ENCODE results near the gene CHAT. TPM values are rescaled to one million over a fixed set of nuclear protein-coding genes. Genes with fewer than 3 reads are reported as not detected.

The CHAT gene
- total RNA-seq = not detected

GRCh38 chr10:49613882-49614241 is at the start of gene CHAT:
CHAT (plus strand) TSS chr10:49614037; CDS start chr10:49614190, 153 bp downstream.
- ChIA-PET CTCF (no interaction called here), POLR2A (no interaction called here)
- H3K4me1 Mint-ChIP-seq (ENCODE audit: low read depth) = peaks cover 4% of the 10 kb centered on the region
- no peak within 1 kb of the TSS for H3K27ac Mint-ChIP-seq
- H3K36me3 Mint-ChIP-seq (ENCODE audit: low read depth) = peaks cover 14% of the 10 kb centered on the region
- H3K9me3 Mint-ChIP-seq (ENCODE audit: insufficient read depth) = peaks cover 6% of the 10 kb centered on the region
- no peak for DNase-seq
- H3K4me3 Mint-ChIP-seq = no peak within 1 kb of the TSS
- no peak for ATAC-seq
- peaks cover 59% of the 10 kb centered on the region for H3K27me3 Mint-ChIP-seq (ENCODE audit: low read depth)

GRCh38 chr10:49564461-49565009 is 49.3 kb upstream of the CHAT start:
- POLR2A ChIA-PET = interaction anchor here (0.7 kb wide), 1 partner anchor 25 kb away, joined by 3 read pairs; the partner anchor contains the start of gene ERCC6
- Mint-ChIP-seq H3K9me3 (ENCODE audit: insufficient read depth) (no peaks in the 10 kb centered on the region), H3K27me3 (ENCODE audit: low read depth) (peaks cover 12% of the 10 kb centered on the region), H3K4me1 (ENCODE audit: low read depth) (peaks cover 26% of the 10 kb centered on the region), H3K27ac (no peak overlapping the region), H3K36me3 (ENCODE audit: low read depth) (no peaks in the 10 kb centered on the region), H3K4me3 (no peak overlapping the region)
- ATAC-seq (no peak), DNase-seq (no peak)
- CTCF ChIA-PET = interaction anchor here (1.2 to 1.7 kb wide), 2 partner anchors 26 to 29 kb away, joined by 4 to 5 read pairs; partner anchors contain the start of gene ERCC6

- H3K27ac Mint-ChIP-seq = peak overlapping the region; percentile 72
- H3K36me3 Mint-ChIP-seq (ENCODE audit: low read depth) = peaks cover 2% of the 10 kb centered on the region
- peaks cover 11% of the 10 kb centered on the region for H3K27me3 Mint-ChIP-seq (ENCODE audit: low read depth)
- DNase-seq (no peak), ATAC-seq (peak; percentile 39)
- ChIA-PET CTCF (interaction anchor here (1.2 to 3.2 kb wide), 4 partner anchors 26 to 49 kb away, joined by 4 to 11 read pairs (median 5); partner anchors contain the start of gene ERCC6), POLR2A (interaction anchor here (0.7 to 2.5 kb wide), 2 partner anchors 9 to 29 kb away, joined by 3 to 22 read pairs; partner anchors contain the start of gene ERCC6)
- H3K9me3 Mint-ChIP-seq (ENCODE audit: insufficient read depth) = no peaks in the 10 kb centered on the region
- H3K4me3 Mint-ChIP-seq = no peak overlapping the region
- peaks cover 39% of the 10 kb centered on the region for H3K4me1 Mint-ChIP-seq (ENCODE audit: low read depth)
These were observed 46.0 kb upstream of the CHAT start for GRCh38 chr10:49567810-49568209.

- DNase-seq (peak; percentile 26), ATAC-seq (peak; percentile 33)
- peak overlapping the region; percentile 7 for H3K4me3 Mint-ChIP-seq
- H3K36me3 Mint-ChIP-seq (ENCODE audit: low read depth) = peaks cover 2% of the 10 kb centered on the region
- POLR2A ChIA-PET = interaction anchor here (0.7 to 2.5 kb wide), 3 partner anchors 9 to 29 kb away, joined by 3 to 22 read pairs (median 3); partner anchors contain the start of gene ERCC6
- H3K9me3 Mint-ChIP-seq (ENCODE audit: insufficient read depth) = no peaks in the 10 kb centered on the region
- peak overlapping the region; percentile 72 for H3K27ac Mint-ChIP-seq
- H3K4me1 Mint-ChIP-seq (ENCODE audit: low read depth) = peaks cover 38% of the 10 kb centered on the region
- peaks cover 11% of the 10 kb centered on the region for H3K27me3 Mint-ChIP-seq (ENCODE audit: low read depth)
- CTCF ChIA-PET = interaction anchor here (1.2 to 3.2 kb wide), 4 partner anchors 25 to 49 kb away, joined by 4 to 11 read pairs (median 5); partner anchors contain the start of gene ERCC6
These were observed 45.6 kb upstream of the CHAT start for GRCh38 chr10:49568235-49568634.

GRCh38 chr10:49569031-49569631 is 44.7 kb upstream of the CHAT start:
- peaks cover 2% of the 10 kb centered on the region for H3K36me3 Mint-ChIP-seq (ENCODE audit: low read depth)
- ChIA-PET POLR2A (interaction anchor here (1.2 to 2.5 kb wide), 2 partner anchors 11 to 30 kb away, joined by 3 to 22 read pairs; partner anchors contain the start of gene ERCC6), CTCF (interaction anchor here (1.4 to 3.2 kb wide), 2 partner anchors 24 to 30 kb away, joined by 6 to 11 read pairs; partner anchors contain the start of gene ERCC6)
- H3K27ac Mint-ChIP-seq = no peak overlapping the region
- H3K4me3 Mint-ChIP-seq = no peak overlapping the region
- peaks cover 38% of the 10 kb centered on the region for H3K4me1 Mint-ChIP-seq (ENCODE audit: low read depth)
- no peaks in the 10 kb centered on the region for H3K9me3 Mint-ChIP-seq (ENCODE audit: insufficient read depth)
- peaks cover 5% of the 10 kb centered on the region for H3K27me3 Mint-ChIP-seq (ENCODE audit: low read depth)
- no peak for ATAC-seq
- no peak for DNase-seq

GRCh38 chr10:49571388-49571787 is 42.4 kb upstream of the CHAT start:
- ATAC-seq = no peak

GRCh38 chr10:49572594-49573114 is 41.2 kb upstream of the CHAT start:
- POLR2A ChIA-PET = no interaction called here
- peaks cover 4% of the 10 kb centered on the region for H3K27me3 Mint-ChIP-seq (ENCODE audit: low read depth)

More at GRCh38 chr10:49571388-49571787, 42.4 kb upstream of the CHAT start:
- CTCF ChIA-PET = interaction anchor here (2.7 kb wide), 1 partner anchor 22 kb away, joined by 9 read pairs; no protein-coding TSS in a partner anchor
- POLR2A ChIA-PET = interaction anchor here (1.5 kb wide), 1 partner anchor 32 kb away, joined by 6 read pairs; the partner anchor contains the start of gene ERCC6
- H3K4me3 Mint-ChIP-seq = no peak overlapping the region
- no peaks in the 10 kb centered on the region for H3K9me3 Mint-ChIP-seq (ENCODE audit: insufficient read depth)
- peaks cover 4% of the 10 kb centered on the region for H3K27me3 Mint-ChIP-seq (ENCODE audit: low read depth)
- peaks cover 38% of the 10 kb centered on the region for H3K4me1 Mint-ChIP-seq (ENCODE audit: low read depth)
- peaks cover 2% of the 10 kb centered on the region for H3K36me3 Mint-ChIP-seq (ENCODE audit: low read depth)
- no peak for DNase-seq
- no peak overlapping the region for H3K27ac Mint-ChIP-seq

GRCh38 chr10:49575489-49576072 is 38.3 kb upstream of the CHAT start:
- Mint-ChIP-seq H3K27me3 (ENCODE audit: low read depth) (peaks cover 9% of the 10 kb centered on the region), H3K4me1 (ENCODE audit: low read depth) (peaks cover 16% of the 10 kb centered on the region), H3K4me3 (no peak overlapping the region), H3K9me3 (ENCODE audit: insufficient read depth) (no peaks in the 10 kb centered on the region), H3K27ac (no peak overlapping the region), H3K36me3 (ENCODE audit: low read depth) (no peaks in the 10 kb centered on the region)
- POLR2A ChIA-PET = no interaction called here
- CTCF ChIA-PET = interaction anchor here (3.6 kb wide), 1 partner anchor 18 kb away, joined by 11 read pairs; no protein-coding TSS in a partner anchor
- ATAC-seq (no peak), DNase-seq (no peak)

More at GRCh38 chr10:49572594-49573114, 41.2 kb upstream of the CHAT start:
- CTCF ChIA-PET = interaction anchor here (2.7 kb wide), 1 partner anchor 20 kb away, joined by 9 read pairs; no protein-coding TSS in a partner anchor
- DNase-seq (no peak), ATAC-seq (no peak)
- Mint-ChIP-seq H3K4me1 (ENCODE audit: low read depth) (peaks cover 38% of the 10 kb centered on the region), H3K27ac (no peak overlapping the region), H3K4me3 (no peak overlapping the region), H3K9me3 (ENCODE audit: insufficient read depth) (no peaks in the 10 kb centered on the region), H3K36me3 (ENCODE audit: low read depth) (peaks cover 2% of the 10 kb centered on the region)

- POLR2A ChIA-PET = interaction anchor here (1.1 kb wide), 1 partner anchor 10 kb away, joined by 3 read pairs; no protein-coding TSS in a partner anchor
- no peak overlapping the region for H3K27ac Mint-ChIP-seq
- CTCF ChIA-PET = interaction anchor here (1.0 to 2.1 kb wide), 2 partner anchors 16 to 17 kb away, joined by 3 to 8 read pairs; no protein-coding TSS in a partner anchor
- ATAC-seq (no peak), DNase-seq (no peak)
- H3K36me3 Mint-ChIP-seq (ENCODE audit: low read depth) = no peaks in the 10 kb centered on the region
- peaks cover 9% of the 10 kb centered on the region for H3K4me1 Mint-ChIP-seq (ENCODE audit: low read depth)
- H3K4me3 Mint-ChIP-seq = no peak overlapping the region
- no peaks in the 10 kb centered on the region for H3K9me3 Mint-ChIP-seq (ENCODE audit: insufficient read depth)
- peaks cover 7% of the 10 kb centered on the region for H3K27me3 Mint-ChIP-seq (ENCODE audit: low read depth)
These were observed 36.5 kb upstream of the CHAT start for GRCh38 chr10:49577182-49577925.

- CTCF ChIA-PET = interaction anchor here (2.1 kb wide), 1 partner anchor 15 kb away, joined by 8 read pairs; no protein-coding TSS in a partner anchor
- Mint-ChIP-seq H3K27me3 (ENCODE audit: low read depth) (peaks cover 11% of the 10 kb centered on the region), H3K4me1 (ENCODE audit: low read depth) (peaks cover 6% of the 10 kb centered on the region), H3K36me3 (ENCODE audit: low read depth) (no peaks in the 10 kb centered on the region), H3K4me3 (no peak overlapping the region), H3K9me3 (ENCODE audit: insufficient read depth) (no peaks in the 10 kb centered on the region), H3K27ac (no peak overlapping the region)
- ATAC-seq = no peak
- no peak for DNase-seq
- POLR2A ChIA-PET = no interaction called here
These were observed 35.4 kb upstream of the CHAT start for GRCh38 chr10:49578392-49578791.

- peaks cover 6% of the 10 kb centered on the region for H3K4me1 Mint-ChIP-seq (ENCODE audit: low read depth)
- H3K4me3 Mint-ChIP-seq = no peak overlapping the region
- DNase-seq = no peak
- H3K9me3 Mint-ChIP-seq (ENCODE audit: insufficient read depth) = no peaks in the 10 kb centered on the region
- ChIA-PET POLR2A (interaction anchor here (1.4 kb wide), 1 partner anchor 11 kb away, joined by 3 read pairs; no protein-coding TSS in a partner anchor), CTCF (interaction anchor here (1.2 kb wide), 1 partner anchor 13 kb away, joined by 6 read pairs; no protein-coding TSS in a partner anchor)
- H3K27me3 Mint-ChIP-seq (ENCODE audit: low read depth) = peaks cover 12% of the 10 kb centered on the region
- H3K27ac Mint-ChIP-seq = no peak overlapping the region
- ATAC-seq = no peak
- H3K36me3 Mint-ChIP-seq (ENCODE audit: low read depth) = no peaks in the 10 kb centered on the region
These were observed 34.2 kb upstream of the CHAT start for GRCh38 chr10:49579621-49580020.
